ENCODE results near the gene KCNJ5.

GRCh38 chr11:128868841-128869671, 22.1 kb upstream of the KCNJ5 start:
- no peak for TF ChIP-seq EZH2phosphoT487 (IDR thresholded peaks at IDR 0.05; ENCODE audit: borderline replicate concordance, low read length)
- no peak for TF ChIP-seq CTCF (IDR thresholded peaks at IDR 0.05; ENCODE audit: low read depth, low read length, poor library complexity, severe bottlenecking)

All from DOHH2 (cell line).